HFF-Myc (cell line): ENCODE data around the gene CABP5.

Experiments
- DNase-seq: peaks from one replicate; pipeline ENCODE4 v3.0.0-alpha.2; 2011; ENCODE audit warnings: low read depth; ENCODE audit errors: extremely low read depth
- H3K4me3 ChIP-seq: replicated peaks from 2 replicates; pipeline ENCODE4 v1.5.1; 2011; ENCODE audit warnings: low read depth, mild to moderate bottlenecking, control low read depth, low read length
- TF ChIP-seq, protein P1 (sequence below): IDR thresholded peaks from 2 replicates; pipeline ENCODE4 v1.5.1; 2012; ENCODE audit warnings: mild to moderate bottlenecking, low read depth, low read length, control low read depth; ENCODE audit errors: missing control alignments

CABP5 gene

DNA sequence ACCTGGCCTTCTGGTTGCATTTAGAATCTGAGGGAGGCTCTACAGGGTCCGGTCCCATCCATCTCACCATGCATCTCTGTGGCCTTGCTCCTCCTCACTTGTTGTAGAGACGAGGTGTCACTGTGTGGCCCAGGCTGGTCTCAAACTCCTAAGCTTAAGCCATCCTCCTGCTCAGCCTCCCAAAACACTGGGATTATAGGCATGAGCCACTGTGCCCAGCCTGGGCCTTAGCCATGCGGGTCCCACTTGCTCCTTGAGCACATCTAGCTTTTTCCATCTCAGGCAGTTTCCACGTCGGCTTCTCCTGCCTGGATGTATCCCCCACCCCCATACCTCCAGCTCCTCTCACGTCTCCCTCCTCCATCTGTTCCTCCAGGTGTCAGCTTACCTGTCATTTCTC is 39.6 kb downstream of the CABP5 start:
- no peak overlapping the region for H3K4me3 ChIP-seq
- no peak for DNase-seq
- TF ChIP-seq, protein P1, sequence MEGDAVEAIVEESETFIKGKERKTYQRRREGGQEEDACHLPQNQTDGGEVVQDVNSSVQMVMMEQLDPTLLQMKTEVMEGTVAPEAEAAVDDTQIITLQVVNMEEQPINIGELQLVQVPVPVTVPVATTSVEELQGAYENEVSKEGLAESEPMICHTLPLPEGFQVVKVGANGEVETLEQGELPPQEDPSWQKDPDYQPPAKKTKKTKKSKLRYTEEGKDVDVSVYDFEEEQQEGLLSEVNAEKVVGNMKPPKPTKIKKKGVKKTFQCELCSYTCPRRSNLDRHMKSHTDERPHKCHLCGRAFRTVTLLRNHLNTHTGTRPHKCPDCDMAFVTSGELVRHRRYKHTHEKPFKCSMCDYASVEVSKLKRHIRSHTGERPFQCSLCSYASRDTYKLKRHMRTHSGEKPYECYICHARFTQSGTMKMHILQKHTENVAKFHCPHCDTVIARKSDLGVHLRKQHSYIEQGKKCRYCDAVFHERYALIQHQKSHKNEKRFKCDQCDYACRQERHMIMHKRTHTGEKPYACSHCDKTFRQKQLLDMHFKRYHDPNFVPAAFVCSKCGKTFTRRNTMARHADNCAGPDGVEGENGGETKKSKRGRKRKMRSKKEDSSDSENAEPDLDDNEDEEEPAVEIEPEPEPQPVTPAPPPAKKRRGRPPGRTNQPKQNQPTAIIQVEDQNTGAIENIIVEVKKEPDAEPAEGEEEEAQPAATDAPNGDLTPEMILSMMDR = no peak

DNA sequence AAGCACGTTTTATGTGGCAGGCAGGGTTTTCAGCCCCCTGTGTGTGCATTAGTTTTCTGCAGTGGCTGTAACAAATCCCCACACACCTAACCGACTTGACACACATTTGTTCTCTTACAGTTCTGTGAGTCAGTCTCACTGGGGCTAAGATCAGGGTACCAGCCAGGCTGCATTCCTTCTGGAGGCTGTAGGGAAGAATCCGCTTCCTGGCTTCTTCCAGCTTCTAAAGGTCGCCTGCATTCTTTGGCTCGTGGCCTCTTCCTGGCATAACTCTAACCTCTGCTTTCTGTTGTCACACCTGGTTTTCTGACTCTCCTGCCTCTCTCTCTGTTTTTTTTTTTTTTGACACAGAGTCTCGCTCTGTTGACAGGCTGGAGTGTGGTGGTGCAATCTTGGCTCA is 43.0 kb downstream of the CABP5 start:
- TF ChIP-seq, protein P1 = no peak
- no peak for DNase-seq
- no peak overlapping the region for H3K4me3 ChIP-seq

DNA sequence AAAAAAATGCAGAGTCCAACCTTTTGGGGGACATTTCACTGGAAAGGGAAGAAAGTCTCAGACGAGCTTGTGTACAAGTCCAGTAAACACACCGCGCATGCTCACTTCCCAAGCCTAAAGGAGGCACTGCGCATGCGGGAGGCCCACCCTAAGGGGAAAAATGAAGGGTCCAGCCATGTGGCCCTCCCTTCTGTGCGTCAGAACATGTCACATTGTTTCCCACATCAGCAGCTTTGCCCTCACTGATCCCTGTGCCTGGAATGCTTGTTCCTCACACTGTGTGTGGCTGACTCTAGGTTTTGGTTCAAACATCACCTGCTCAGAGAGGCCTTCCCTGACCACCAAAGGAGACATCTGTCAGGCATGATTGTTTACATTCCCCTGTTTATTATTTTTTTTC is 45.1 kb downstream of the CABP5 start:
- TF ChIP-seq, protein P1 = no peak
- H3K4me3 ChIP-seq = no peak overlapping the region
- DNase-seq = no peak

DNA sequence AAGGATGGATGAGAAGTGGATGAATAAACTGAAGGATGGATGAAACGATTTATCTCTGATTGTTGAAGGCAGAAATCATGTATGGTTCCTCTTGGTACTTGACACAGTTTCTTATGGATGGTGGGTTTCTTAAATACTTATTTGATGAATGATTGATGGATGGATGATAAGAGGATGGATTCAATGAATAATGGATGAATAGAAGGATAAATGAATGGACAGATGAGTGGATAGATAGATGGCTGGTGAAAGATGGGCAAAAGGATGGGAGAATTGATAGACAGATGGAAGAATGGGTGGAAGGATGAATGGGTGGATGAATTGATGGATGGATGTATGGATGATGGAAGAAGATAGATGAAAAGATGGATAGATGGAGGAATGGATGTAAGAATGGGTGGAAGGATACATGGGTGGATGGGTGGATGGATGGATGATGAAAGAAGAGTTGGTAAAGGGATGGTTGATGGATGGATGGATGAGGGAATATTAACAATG is 47.6 kb downstream of the CABP5 start:
- no peak for DNase-seq
- TF ChIP-seq, protein P1 = no peak
- no peak overlapping the region for H3K4me3 ChIP-seq

DNA sequence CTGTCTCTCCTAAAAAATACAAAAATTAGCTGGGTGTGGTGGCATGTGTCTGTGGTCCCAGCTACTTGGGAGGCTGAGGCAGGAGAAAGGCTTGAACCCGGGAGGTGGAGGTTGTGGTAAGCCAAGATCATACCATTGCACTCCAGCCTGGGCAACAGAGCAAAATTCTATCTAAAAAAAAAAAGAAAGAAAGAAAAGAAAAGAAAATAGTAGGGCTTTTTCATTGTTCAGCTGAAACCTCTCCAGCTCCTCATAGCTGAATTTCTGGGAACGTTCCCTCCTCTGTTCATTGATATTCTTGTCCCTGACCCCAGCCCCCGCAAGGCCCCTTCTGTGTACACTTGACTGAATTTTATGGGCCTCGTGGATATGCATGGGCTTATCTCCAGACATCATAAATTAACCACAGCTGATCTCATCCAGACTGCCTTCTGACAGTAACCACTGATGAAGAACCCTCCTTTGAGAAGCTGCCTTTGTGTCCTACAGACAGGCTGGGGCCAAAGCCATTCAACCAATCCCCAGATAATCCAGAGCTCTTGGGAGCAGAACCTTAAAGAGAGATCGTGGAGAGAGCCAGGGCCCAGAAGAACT is 49.6 kb downstream of the CABP5 start, which contains the start of gene ELSPBP1:
Gene ELSPBP1, plus strand, starts transcription at position 424 of the 594 bp plus-strand sequence. CDS start 14,036 bp downstream, outside the sequence.
- TF ChIP-seq, protein P1 = no peak
- DNase-seq = no peak
- no peak within 1 kb of the TSS for H3K4me3 ChIP-seq

DNA sequence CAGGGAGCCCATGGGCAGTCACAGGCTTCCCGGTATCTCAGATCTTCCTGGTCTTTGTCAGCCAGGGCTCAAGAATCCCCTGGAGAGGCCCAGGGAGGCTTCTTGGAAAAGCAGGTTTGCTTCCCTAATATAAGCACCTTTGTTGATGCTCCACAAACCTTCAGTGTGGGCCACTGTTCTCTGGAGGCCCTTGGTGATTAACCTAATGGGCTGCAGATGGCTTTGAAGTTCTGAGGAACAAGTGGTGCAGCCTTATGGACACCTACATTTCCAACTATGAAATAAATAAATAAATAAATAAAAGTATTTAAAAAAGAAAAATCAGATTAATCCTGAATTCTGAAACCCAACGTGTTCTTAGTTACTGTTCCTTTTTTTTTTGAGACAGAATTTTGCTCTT is 51.8 kb downstream of the CABP5 start, which contains the start of gene BSPH1:
Gene BSPH1, minus strand, starts transcription at position 101 of the 400 bp plus-strand sequence. Its CDS starts 89 bp downstream, at position 12.
- H3K4me3 ChIP-seq = no peak within 1 kb of the TSS
- no peak for DNase-seq
- TF ChIP-seq, protein P1 = no peak
